Measurements from ENCODE around the gene CCDC59.

DNA sequence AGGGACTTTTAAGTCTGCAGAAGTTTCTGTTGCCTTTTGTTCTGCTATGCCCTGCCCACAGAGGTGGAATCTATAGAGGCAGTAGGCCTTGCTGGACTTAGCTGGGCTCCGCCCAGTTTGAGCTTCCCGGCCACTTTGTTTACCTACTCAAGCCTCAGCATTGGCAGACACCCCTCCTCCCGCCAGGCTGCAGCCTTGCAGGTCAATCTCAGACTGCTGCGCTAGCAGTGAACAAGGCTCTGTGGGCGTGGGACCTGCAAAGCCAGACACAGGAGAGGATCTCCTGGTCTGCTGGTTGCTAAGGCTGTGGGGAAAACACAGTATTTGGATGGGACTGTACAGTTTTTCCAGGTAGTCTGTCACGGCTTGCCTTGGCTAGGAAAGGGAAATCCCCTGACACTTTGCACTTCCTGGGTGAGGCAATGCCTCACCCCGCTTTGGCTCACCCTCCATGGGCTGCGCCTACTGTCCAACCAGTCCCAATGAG is 43.7 kb downstream of the CCDC59 start:
- TF ChIP-seq, protein P1, sequence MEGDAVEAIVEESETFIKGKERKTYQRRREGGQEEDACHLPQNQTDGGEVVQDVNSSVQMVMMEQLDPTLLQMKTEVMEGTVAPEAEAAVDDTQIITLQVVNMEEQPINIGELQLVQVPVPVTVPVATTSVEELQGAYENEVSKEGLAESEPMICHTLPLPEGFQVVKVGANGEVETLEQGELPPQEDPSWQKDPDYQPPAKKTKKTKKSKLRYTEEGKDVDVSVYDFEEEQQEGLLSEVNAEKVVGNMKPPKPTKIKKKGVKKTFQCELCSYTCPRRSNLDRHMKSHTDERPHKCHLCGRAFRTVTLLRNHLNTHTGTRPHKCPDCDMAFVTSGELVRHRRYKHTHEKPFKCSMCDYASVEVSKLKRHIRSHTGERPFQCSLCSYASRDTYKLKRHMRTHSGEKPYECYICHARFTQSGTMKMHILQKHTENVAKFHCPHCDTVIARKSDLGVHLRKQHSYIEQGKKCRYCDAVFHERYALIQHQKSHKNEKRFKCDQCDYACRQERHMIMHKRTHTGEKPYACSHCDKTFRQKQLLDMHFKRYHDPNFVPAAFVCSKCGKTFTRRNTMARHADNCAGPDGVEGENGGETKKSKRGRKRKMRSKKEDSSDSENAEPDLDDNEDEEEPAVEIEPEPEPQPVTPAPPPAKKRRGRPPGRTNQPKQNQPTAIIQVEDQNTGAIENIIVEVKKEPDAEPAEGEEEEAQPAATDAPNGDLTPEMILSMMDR (IDR thresholded peaks at IDR 0.05), result no peak
- TF ChIP-seq FOXM1 (IDR thresholded peaks at IDR 0.05; ENCODE audit: low read depth), result no peak
- no peak for TF ChIP-seq SMC3 (IDR thresholded peaks at IDR 0.05; ENCODE audit: low read depth, low read length)
- TF ChIP-seq, protein P2, sequence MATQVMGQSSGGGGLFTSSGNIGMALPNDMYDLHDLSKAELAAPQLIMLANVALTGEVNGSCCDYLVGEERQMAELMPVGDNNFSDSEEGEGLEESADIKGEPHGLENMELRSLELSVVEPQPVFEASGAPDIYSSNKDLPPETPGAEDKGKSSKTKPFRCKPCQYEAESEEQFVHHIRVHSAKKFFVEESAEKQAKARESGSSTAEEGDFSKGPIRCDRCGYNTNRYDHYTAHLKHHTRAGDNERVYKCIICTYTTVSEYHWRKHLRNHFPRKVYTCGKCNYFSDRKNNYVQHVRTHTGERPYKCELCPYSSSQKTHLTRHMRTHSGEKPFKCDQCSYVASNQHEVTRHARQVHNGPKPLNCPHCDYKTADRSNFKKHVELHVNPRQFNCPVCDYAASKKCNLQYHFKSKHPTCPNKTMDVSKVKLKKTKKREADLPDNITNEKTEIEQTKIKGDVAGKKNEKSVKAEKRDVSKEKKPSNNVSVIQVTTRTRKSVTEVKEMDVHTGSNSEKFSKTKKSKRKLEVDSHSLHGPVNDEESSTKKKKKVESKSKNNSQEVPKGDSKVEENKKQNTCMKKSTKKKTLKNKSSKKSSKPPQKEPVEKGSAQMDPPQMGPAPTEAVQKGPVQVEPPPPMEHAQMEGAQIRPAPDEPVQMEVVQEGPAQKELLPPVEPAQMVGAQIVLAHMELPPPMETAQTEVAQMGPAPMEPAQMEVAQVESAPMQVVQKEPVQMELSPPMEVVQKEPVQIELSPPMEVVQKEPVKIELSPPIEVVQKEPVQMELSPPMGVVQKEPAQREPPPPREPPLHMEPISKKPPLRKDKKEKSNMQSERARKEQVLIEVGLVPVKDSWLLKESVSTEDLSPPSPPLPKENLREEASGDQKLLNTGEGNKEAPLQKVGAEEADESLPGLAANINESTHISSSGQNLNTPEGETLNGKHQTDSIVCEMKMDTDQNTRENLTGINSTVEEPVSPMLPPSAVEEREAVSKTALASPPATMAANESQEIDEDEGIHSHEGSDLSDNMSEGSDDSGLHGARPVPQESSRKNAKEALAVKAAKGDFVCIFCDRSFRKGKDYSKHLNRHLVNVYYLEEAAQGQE (IDR thresholded peaks at IDR 0.05; ENCODE audit: low read depth, low read length), result no peak
- TF ChIP-seq NFIC (IDR thresholded peaks at IDR 0.05; ENCODE audit: borderline replicate concordance), result no peak
